ENCODE measurements around the gene STX3. TPM values are rescaled to one million over a fixed set of nuclear protein-coding genes. Genes with fewer than 3 reads are reported as not detected.

The STX3 gene
- total RNA-seq (2021; fragmentation: NEBNext Ultra II Directional; extraction: Animal tissue kit (Norgen Biotek cat#: 25700)) (56.1 and 56.2 TPM in 2 replicates), polyA plus RNA-seq (2011; rRNA removed) (43.0 and 50.5 TPM in 2 replicates), polyA minus RNA-seq (2011; rRNA and poly(A)+ RNA removed) (38.8 and 45.6 TPM in 2 replicates)
- 56.6 TPM for polyA plus RNA-seq (2011; cell fraction: cytosol; rRNA removed)
- 28.5 TPM for polyA plus RNA-seq (2011; cell fraction: nucleus; rRNA removed)
- 40.8 to 54.8 TPM (median 49.6 TPM) in 4 replicates for polyA plus RNA-seq (2012, experiment 1 of 2)
- polyA plus RNA-seq (2012, experiment 2 of 2): 6.5 TPM
- polyA plus RNA-seq (2013, experiment 1 of 2): 31.6 TPM
- polyA plus RNA-seq (2013, experiment 2 of 2): 33.9 TPM
- 25.6 TPM for polyA minus RNA-seq (2011; cell fraction: cytosol; rRNA and poly(A)+ RNA removed)
- polyA minus RNA-seq (2011; cell fraction: nucleus; rRNA and poly(A)+ RNA removed): 42.1 TPM
- long read RNA-seq, experiment 1, transcript STX3-201 (11 exons, 3,299 nt): major isoform, 11 of 52 reads
- long read RNA-seq, experiment 1, partial matches to known transcripts: 18 of 52 reads
- long read RNA-seq, experiment 1, other reads (novel, unspliced or antisense): 19 of 52 reads
- long read RNA-seq, experiment 2, partial matches to known transcripts: 0 of 1 reads
- long read RNA-seq, experiment 2, other reads (novel, unspliced or antisense): 1 of 1 reads

DNA sequence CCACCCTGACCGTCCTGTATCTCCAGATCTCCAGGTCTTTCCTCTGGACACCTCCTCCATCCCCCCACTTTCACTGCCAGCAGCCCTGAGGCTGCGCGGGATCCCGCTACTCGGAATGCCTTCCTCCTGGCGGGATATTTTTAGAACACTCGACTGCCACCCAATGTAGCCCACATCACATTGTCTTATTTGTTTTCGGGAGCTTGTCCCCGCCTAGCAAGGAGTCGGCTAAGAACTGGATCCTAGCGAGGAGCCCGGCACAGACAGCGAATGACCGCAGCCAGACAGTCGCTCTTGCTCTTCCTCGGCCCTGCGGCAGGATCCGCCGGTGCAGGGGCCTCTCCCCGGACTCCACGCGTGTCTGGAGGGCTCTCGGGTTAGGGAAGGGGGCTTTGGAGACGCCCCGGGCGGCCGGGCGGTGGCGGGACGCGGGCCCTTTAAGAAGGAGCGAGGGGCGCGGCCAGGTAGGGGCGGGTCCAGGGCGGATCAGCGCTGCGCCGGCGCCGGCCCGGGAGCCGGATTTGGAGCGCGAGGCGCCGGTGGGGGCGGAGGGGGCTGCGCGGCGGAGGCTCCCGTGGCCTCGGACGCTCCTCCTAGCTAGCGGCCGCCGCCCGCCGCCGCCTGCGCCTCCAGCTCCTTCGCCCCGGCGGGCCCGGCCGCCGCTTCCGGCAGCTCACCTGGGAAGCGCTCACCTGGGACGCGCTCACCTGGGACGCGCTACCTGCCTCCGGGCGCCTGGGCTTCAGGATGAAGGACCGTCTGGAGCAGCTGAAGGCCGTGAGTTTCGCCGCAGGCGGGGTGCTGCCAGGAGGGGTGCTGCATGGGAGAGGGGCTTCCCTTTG is at the start of gene STX3:
Gene STX3, plus strand, starts transcription at position 518 of the 842 bp plus-strand sequence. Its CDS starts 230 bp downstream, at position 748.
- POLR2A ChIA-PET (ENCODE audit: partially characterized antibody): interaction anchor here (1.2 to 3.0 kb wide), 11 partner anchors 10 to 200 kb away, joined by 3 to 13 read pairs (median 4); partner anchors contain the start of genes MRPL16, OSBP and PATL1
- H3K27ac ChIP-seq (ENCODE audit: low read depth, low read length): no peak within 1 kb of the TSS
- peak; percentile 39 for FAIRE-seq
- peak; percentile 75 for TF ChIP-seq PHF8 (conservative IDR thresholded peaks at IDR 0.05; ENCODE audit: low read depth, low read length)
- no peak for TF ChIP-seq RAD21 (IDR thresholded peaks at IDR 0.05 in 1 of 2, conservative IDR thresholded peaks at IDR 0.05 in 1 of 2; ENCODE audit: low read depth in 2 of 2, low read length in 2 of 2)
- TF ChIP-seq JUN (IDR thresholded peaks at IDR 0.05; ENCODE audit: low read depth, low read length): no peak
- TF ChIP-seq TAF7 (optimal IDR thresholded peaks at IDR 0.05; ENCODE audit: borderline replicate concordance, low read depth, low read length): no peak
- TF ChIP-seq NRF1 (IDR thresholded peaks at IDR 0.05; ENCODE audit: low read depth, low read length): peak; percentile 32; the same call in 1 of the 2 replicates
- no peak for TF ChIP-seq CHD1 (IDR thresholded peaks at IDR 0.05; ENCODE audit: low read depth, low read length)
- no peak for TF ChIP-seq POU5F1 (IDR thresholded peaks at IDR 0.05; ENCODE audit: low read depth, low read length)

More for the DNA sequence above, at the start of gene STX3:
- H4K8ac ChIP-seq (ENCODE audit: extremely low read depth, insufficient read depth, low read length): peak within 1 kb of the TSS; percentile 86
- peak within 1 kb of the TSS; percentile 57 for H4K5ac ChIP-seq (ENCODE audit: insufficient read length, low read depth, low read length)
- CTCF ChIA-PET (ENCODE audit: partially characterized antibody): interaction anchor here (0.6 to 5.5 kb wide), 22 partner anchors 8 to 767 kb away, joined by 3 to 48 read pairs (median 4); partner anchors contain the start of gene MRPL16
- peak within 1 kb of the TSS; percentile 88 to 94 (median 89) for H3K4me3 ChIP-seq (ENCODE audit: extremely low read depth in 1 of 4, insufficient read depth in 2 of 4, low read depth in 3 of 4, low read length in 4 of 4)
- peak in 1 of 2 experiments; percentile 85 for DNase-seq (ENCODE audit: low read depth in 1 of 2, low spot score in 2 of 2)
- H3K23me2 ChIP-seq (ENCODE audit: low read depth, low read length): peaks cover 10% of the 10 kb centered on the region; the same call in 1 of the 2 replicates
- peaks cover 0 to 6% (median 0%) of the 10 kb centered on the region in 4 experiments; a peak in 1 of 7 replicates for H3K27me3 ChIP-seq (replicated peaks in 1 of 4; ENCODE audit: control insufficient read depth in 3 of 4, extremely low read depth in 1 of 4, insufficient read depth in 3 of 4, low read length in 3 of 4)
- peak within 1 kb of the TSS; percentile 87 to 89 for H3K4me2 ChIP-seq (ENCODE audit: insufficient read depth in 1 of 2, low read depth in 2 of 2, low read length in 2 of 2)
- H3K9me3 ChIP-seq (ENCODE audit: insufficient read depth in 2 of 2, low read depth in 1 of 2, low read length in 1 of 2): no peaks in the 10 kb centered on the region
- no peak within 1 kb of the TSS for H2BK20ac ChIP-seq (ENCODE audit: low read length)
- H2BK5ac ChIP-seq (ENCODE audit: low read depth, low read length): peak within 1 kb of the TSS; percentile 66
- peak within 1 kb of the TSS; percentile 85 for H3K18ac ChIP-seq (ENCODE audit: extremely low read depth, low read length)
- H3K4me1 ChIP-seq (replicated peaks in 1 of 4; ENCODE audit: control insufficient read depth in 3 of 4, insufficient read depth in 4 of 4, low read length in 3 of 4): peaks cover 2 to 11% (median 7%) of the 10 kb centered on the region in 4 experiments; a peak in 6 of 7 replicates
- H3K23ac ChIP-seq (ENCODE audit: insufficient read length): no peak within 1 kb of the TSS
- peak within 1 kb of the TSS; percentile 54 to 82 (median 66) for H3K9ac ChIP-seq (replicated peaks in 1 of 4; ENCODE audit: extremely low read depth in 1 of 4, low read depth in 3 of 4, low read length in 3 of 4)
- 1% methylated on average over 47 of the region's 80 CpGs; no CpG with 5 or more reads in 1 of the 2 experiments for WGBS, 2 experiments (ENCODE audit: extremely low coverage in 1 of 2, insufficient coverage in 1 of 2, insufficient read length in 1 of 2, insufficient replicate concordance in 2 of 2, low coverage in 1 of 2, low lambda C conversion rate in 2 of 2, missing lambda C conversion rate in 1 of 2)
- peak within 1 kb of the TSS; percentile 6; the same call in 1 of the 2 replicates for H2BK15ac ChIP-seq (ENCODE audit: low read length)
- H3K4ac ChIP-seq (replicated peaks; ENCODE audit: insufficient read length, low read depth, low read length): no peak within 1 kb of the TSS
- H2BK120ac ChIP-seq (replicated peaks; ENCODE audit: low read depth, low read length): no peak within 1 kb of the TSS
- peak within 1 kb of the TSS; percentile 91 for H3K14ac ChIP-seq (ENCODE audit: insufficient read length)
- H3K36me3 ChIP-seq (ENCODE audit: control insufficient read depth in 2 of 4, insufficient read depth in 4 of 4, low read length in 3 of 4): no peaks in the 10 kb centered on the region
- H2BK12ac ChIP-seq (ENCODE audit: low read depth, low read length): peak within 1 kb of the TSS; percentile 33; the same call in 1 of the 2 replicates
- H4K20me1 ChIP-seq (replicated peaks in 1 of 2; ENCODE audit: control insufficient read depth in 1 of 2, insufficient read depth in 2 of 2, low read length in 2 of 2): peaks cover 7 to 22% of the 10 kb centered on the region in 2 experiments
- no peak within 1 kb of the TSS for H2AK5ac ChIP-seq (ENCODE audit: low read depth, low read length)
- no peak within 1 kb of the TSS for H3K56ac ChIP-seq (replicated peaks; ENCODE audit: insufficient read length, low read depth, low read length)
- H3K79me2 ChIP-seq (ENCODE audit: control insufficient read depth in 1 of 2, insufficient read depth in 2 of 2, low read length in 2 of 2): peaks cover 19 to 43% of the 10 kb centered on the region in 2 experiments
- peak within 1 kb of the TSS; percentile 84 for H2AFZ ChIP-seq (ENCODE audit: low read length)
- no peak within 1 kb of the TSS for H4K91ac ChIP-seq (replicated peaks; ENCODE audit: insufficient read length, low read length)
- peaks cover 18% of the 10 kb centered on the region for H3K79me1 ChIP-seq (ENCODE audit: low read depth, low read length)

Measured in H1 (cell line).